Mucosa of descending colon (tissue), 3 donors: ENCODE measurements around the gene ICE1. TPM values are rescaled to one million over a fixed set of nuclear protein-coding genes. Genes with fewer than 3 reads are reported as not detected.
"Not testable (repeated sequence)": the region's sequence is repeated elsewhere in the genome, so short reads cannot be mapped to it uniquely, and the experiment has no call there.

Source experiments
- ATAC-seq: fragments of 200-7000 bp; cut with Tn5 transposase; one replicate; pipeline ENCODE4 v1.9.1; 2020; ENCODE audit warnings: mild to moderate bottlenecking, moderate library complexity
- DNase-seq, 3 donors: peaks; one replicate each; pipeline ENCODE4 v3.0.0-alpha.2; 2020
- H3K36me3 ChIP-seq: fragments of 200-600 bp; one replicate; pipeline ENCODE4 v1.8.0; 2021; ENCODE audit warnings: low read depth, mild to moderate bottlenecking
- H3K4me1 ChIP-seq: fragments of 200-600 bp; one replicate; pipeline ENCODE4 v1.8.0; 2021; ENCODE audit warnings: low read depth, mild to moderate bottlenecking
- H3K4me3 ChIP-seq: fragments of 200-600 bp; one replicate; pipeline ENCODE4 v1.8.0; 2021; ENCODE audit warnings: mild to moderate bottlenecking
- H3K9me3 ChIP-seq: fragments of 200-600 bp; one replicate; pipeline ENCODE4 v1.8.0; 2021; ENCODE audit warnings: mild to moderate bottlenecking
- CTCF ChIP-seq: fragments of 200-600 bp; IDR thresholded peaks from one replicate; pipeline ENCODE4 v1.8.0; 2022; ENCODE audit warnings: antibody characterized with exemption, mild to moderate bottlenecking
- intact Hi-C, 2 donors: fragments of 100-400 bp; cut with DNase I in 1 of 2; cut with micrococcal nuclease in 1 of 2; formaldehyde crosslinking; loops; one replicate each; pipeline versions ENCODE4 v1.11.0 to v1.11.1; 2022; cut with DNase I, micrococcal nuclease
- total RNA-seq, 3 donors: library from RNA; stranded (reverse); fragmentation: NEBNext Ultra II Directional in 2 of 3; extraction: Animal tissue kit (Norgen Biotek cat#: 25700) in 2 of 3; gene quantifications; one replicate each; pipeline versions ENCODE4 v1.2.1 to v1.2.4, GENCODE V29; 2021 to 2023
- donor health status: DM: no; HTN: no; CAD: no; lungs with moderate emphysema.
- donor health status: DM: no; HTN: no; CAD: no.
- donor health status: DM: no; HTN: yes; CAD: no.

ICE1 gene
- total RNA-seq, 3 donors from 2014 or later: 16.9 to 30.7 (median 18.1) TPM

- ATAC-seq (no peak), DNase-seq (no peak)
- intact Hi-C loops: no loop called here
- no peak for TF ChIP-seq CTCF
- no peaks in the 10 kb centered on the region for H3K9me3 ChIP-seq
- H3K4me3 ChIP-seq: no peak overlapping the region
- H3K4me1 ChIP-seq: no peaks in the 10 kb centered on the region
- H3K36me3 ChIP-seq: no peaks in the 10 kb centered on the region
These were observed 50.7 kb downstream of the ICE1 start for GRCh38 chr5:5473226-5473625.

- Histone ChIP-seq H3K9me3 (no peaks in the 10 kb centered on the region), H3K4me1 (no peaks in the 10 kb centered on the region), H3K4me3 (no peak overlapping the region), H3K36me3 (no peaks in the 10 kb centered on the region)
- no peak for ATAC-seq
- no peak for TF ChIP-seq CTCF
- no peak for DNase-seq
- intact Hi-C loops: no loop called here
These were observed 52.5 kb downstream of the ICE1 start for GRCh38 chr5:5474961-5475360.

GRCh38 chr5:5475975-5476374 lies 53.5 kb downstream of the ICE1 start:
- Histone ChIP-seq H3K4me3 (no peak overlapping the region), H3K4me1 (no peaks in the 10 kb centered on the region), H3K36me3 (no peaks in the 10 kb centered on the region), H3K9me3 (no peaks in the 10 kb centered on the region)
- no peak for ATAC-seq
- TF ChIP-seq CTCF: no peak
- no peak for DNase-seq
- intact Hi-C loops: no loop called here

GRCh38 chr5:5479578-5479977 lies 57.1 kb downstream of the ICE1 start:
- DNase-seq, H3K36me3 ChIP-seq, H3K4me1 ChIP-seq, H3K4me3 ChIP-seq, intact Hi-C loops, H3K9me3 ChIP-seq, ATAC-seq: not testable (repeated sequence)

GRCh38 chr5:5480481-5481111 lies 58.1 kb downstream of the ICE1 start:
- no peak for TF ChIP-seq CTCF
- no peak for ATAC-seq

GRCh38 chr5:5481206-5481605 lies 58.7 kb downstream of the ICE1 start:
- ATAC-seq (no peak), DNase-seq (no peak)
- Histone ChIP-seq H3K9me3 (no peaks in the 10 kb centered on the region), H3K36me3 (no peaks in the 10 kb centered on the region), H3K4me3 (no peak overlapping the region), H3K4me1 (no peaks in the 10 kb centered on the region)
- intact Hi-C loops: no loop called here
- no peak for TF ChIP-seq CTCF

More at GRCh38 chr5:5480481-5481111, 58.1 kb downstream of the ICE1 start:
- Histone ChIP-seq H3K4me1 (no peaks in the 10 kb centered on the region), H3K4me3 (no peak overlapping the region), H3K36me3 (no peaks in the 10 kb centered on the region), H3K9me3 (no peaks in the 10 kb centered on the region)
- intact Hi-C loops: no loop called here
- DNase-seq: no peak
